Smooth muscle cell (in vitro differentiated cells): ENCODE results near the gene SHROOM3. TPM values are rescaled to one million over a fixed set of nuclear protein-coding genes. Genes with fewer than 3 reads are reported as not detected.

ENCODE experiments used
- DNase-seq: peaks from one replicate; lab custom pipeline; 2025; ENCODE audit not compliant: unreplicated experiment; lab: John Stamatoyannopoulos, UW
- H2AFZ ChIP-seq: fragments of 200-600 bp; sonication (generic); 2 replicates; pipeline ENCODE4 v1.6.0; 2016; ENCODE audit warnings: antibody characterized with exemption, low read depth, mild to moderate bottlenecking
- H3F3A ChIP-seq: fragments of 200-600 bp; sonication (generic); 2 replicates; pipeline ENCODE4 v1.6.0; 2017; ENCODE audit warnings: antibody characterized with exemption, low read depth
- H3K27ac ChIP-seq: fragments of 200-600 bp; sonication (generic); 2 replicates; pipeline ENCODE4 v1.5.1; 2016; ENCODE audit warnings: low read depth, mild to moderate bottlenecking
- H3K27me3 ChIP-seq: fragments of 200-600 bp; sonication (generic); 2 replicates; pipeline ENCODE4 v1.6.1; 2016; ENCODE audit warnings: low read depth, mild to moderate bottlenecking
- H3K36me3 ChIP-seq: fragments of 200-600 bp; sonication (generic); 2 replicates; pipeline ENCODE4 v1.5.1; 2016; ENCODE audit warnings: low read depth
- H3K4me1 ChIP-seq: fragments of 200-600 bp; sonication (generic); 2 replicates; pipeline ENCODE4 v1.5.1; 2016; ENCODE audit warnings: low read depth
- H3K4me2 ChIP-seq: fragments of 200-600 bp; sonication (generic); 2 replicates; pipeline ENCODE4 v1.6.0; 2016; ENCODE audit warnings: mild to moderate bottlenecking
- H3K4me3 ChIP-seq: fragments of 200-600 bp; sonication (generic); 2 replicates; pipeline ENCODE4 v1.5.1; 2016; ENCODE audit warnings: mild to moderate bottlenecking
- H3K79me2 ChIP-seq: fragments of 200-600 bp; sonication (generic); 2 replicates; pipeline ENCODE4 v1.6.0; 2016; ENCODE audit warnings: low read depth, mild to moderate bottlenecking
- H3K9ac ChIP-seq: fragments of 200-600 bp; sonication (generic); 2 replicates; pipeline ENCODE4 v1.6.0; 2016; ENCODE audit warnings: low read depth
- H3K9me3 ChIP-seq: fragments of 200-600 bp; sonication (generic); replicated peaks from 2 replicates; pipeline ENCODE4 v1.5.1; 2016; ENCODE audit warnings: low read depth
- H4K20me1 ChIP-seq: fragments of 200-600 bp; sonication (generic); 2 replicates; pipeline ENCODE4 v1.6.0; 2016; ENCODE audit warnings: low read depth
- CTCF ChIP-seq: fragments of 200-600 bp; sonication (generic); IDR thresholded peaks from 2 replicates; pipeline ENCODE4 v1.5.1; 2017; ENCODE audit warnings: borderline replicate concordance, mild to moderate bottlenecking, antibody characterized with exemption; ENCODE audit not compliant: insufficient read depth, poor library complexity, severe bottlenecking
- WGBS: methylation state at CpG from one replicate; pipeline ENCODE4 v1.1.7; 2016; ENCODE audit warnings: low lambda C conversion rate; 5-methylcytosine and 5-hydroxymethylcytosine counted together
- polyA plus RNA-seq: library from polyadenylated mRNA; unstranded; fragments of >200 nt; fragmentation: Nextera tagmentation; extraction: Ambion mirVana; gene quantifications from 2 replicates; pipeline ENCODE4 v1.2.1, GENCODE V29; 2016
- total RNA-seq: library from RNA; depleted of rRNA; stranded (reverse); fragments of >200 nt; gene quantifications from 2 replicates; pipeline ENCODE4 v1.2.3, GENCODE V29; 2014

Gene SHROOM3
- total and polyA plus RNA-seq, 2 experiments from 2014 or later: 10.0 to 31.9 TPM

- DNase-seq: no peak
- H3K9ac ChIP-seq: no peak overlapping the region
- H3K4me2 ChIP-seq: no peak overlapping the region
- no peaks in the 10 kb centered on the region for H3K79me2 ChIP-seq
- peaks cover 9% of the 10 kb centered on the region for H3K4me1 ChIP-seq
- no peak overlapping the region for H3K4me3 ChIP-seq
- H3K27ac ChIP-seq: no peak overlapping the region
- TF ChIP-seq CTCF: no peak
- H3K36me3 ChIP-seq: no peaks in the 10 kb centered on the region
- no peaks in the 10 kb centered on the region for H3K9me3 ChIP-seq
- 90% methylated on average over 5 of the region's 5 CpGs for WGBS
- no peak overlapping the region for H2AFZ ChIP-seq
- no peaks in the 10 kb centered on the region for H3F3A ChIP-seq
- H3K27me3 ChIP-seq: no peaks in the 10 kb centered on the region
- no peaks in the 10 kb centered on the region for H4K20me1 ChIP-seq
Measured at GRCh38 chr4:76568262-76568661, 133.2 kb downstream of the SHROOM3 start.

GRCh38 chr4:76569225-76569624 is 134.2 kb downstream of the SHROOM3 start:
- Histone ChIP-seq H3K27me3 (no peaks in the 10 kb centered on the region), H3K4me1 (peaks cover 4% of the 10 kb centered on the region), H2AFZ (no peak overlapping the region), H3K4me2 (no peak overlapping the region), H3K9ac (no peak overlapping the region), H3K9me3 (no peaks in the 10 kb centered on the region), H3F3A (no peaks in the 10 kb centered on the region), H3K79me2 (no peaks in the 10 kb centered on the region), H3K27ac (no peak overlapping the region), H4K20me1 (no peaks in the 10 kb centered on the region), H3K36me3 (no peaks in the 10 kb centered on the region), H3K4me3 (no peak overlapping the region)
- 91% methylated on average over 3 of the region's 3 CpGs for WGBS
- TF ChIP-seq CTCF: no peak
- DNase-seq: no peak

- H3K27me3 ChIP-seq: no peaks in the 10 kb centered on the region
- H3K4me3 ChIP-seq: no peak overlapping the region
- H3K27ac ChIP-seq: peak overlapping the region; percentile 5
- H3F3A ChIP-seq: no peaks in the 10 kb centered on the region
- H4K20me1 ChIP-seq: no peaks in the 10 kb centered on the region
- DNase-seq: no peak
- H3K79me2 ChIP-seq: no peaks in the 10 kb centered on the region
- TF ChIP-seq CTCF: no peak
- no peak overlapping the region for H3K4me2 ChIP-seq
- no peaks in the 10 kb centered on the region for H3K36me3 ChIP-seq
- H3K4me1 ChIP-seq: peaks cover 4% of the 10 kb centered on the region
- no peak overlapping the region for H3K9ac ChIP-seq
- no peak overlapping the region for H2AFZ ChIP-seq
- H3K9me3 ChIP-seq: no peaks in the 10 kb centered on the region
- 56% methylated on average over 4 of the region's 4 CpGs for WGBS
Measured at GRCh38 chr4:76569706-76570105, 134.7 kb downstream of the SHROOM3 start.

GRCh38 chr4:76570141-76570973 is 135.3 kb downstream of the SHROOM3 start:
- no peaks in the 10 kb centered on the region for H3K27me3 ChIP-seq
- no peak overlapping the region for H3K4me2 ChIP-seq
- no peaks in the 10 kb centered on the region for H3K9me3 ChIP-seq
- H3K9ac ChIP-seq: no peak overlapping the region
- H2AFZ ChIP-seq: no peak overlapping the region
- DNase-seq: no peak
- H3K79me2 ChIP-seq: no peaks in the 10 kb centered on the region
- no peak overlapping the region for H3K4me3 ChIP-seq
- H3K36me3 ChIP-seq: no peaks in the 10 kb centered on the region
- H3K4me1 ChIP-seq: peaks cover 4% of the 10 kb centered on the region
- TF ChIP-seq CTCF: no peak
- WGBS: 73% methylated on average over 10 of the region's 10 CpGs
- H3K27ac ChIP-seq: peak overlapping the region; percentile 5
- H4K20me1 ChIP-seq: no peaks in the 10 kb centered on the region
- no peaks in the 10 kb centered on the region for H3F3A ChIP-seq
